Measurements from ENCODE around the gene PRR33. TPM values are rescaled to one million over a fixed set of nuclear protein-coding genes. Genes with fewer than 3 reads are reported as not detected.

PRR33 gene
- total RNA-seq, 1 experiment from 2014 or later, result not detected

- Histone ChIP-seq H3K4me3 (ENCODE audit: low read length) (no peak within 1 kb of the TSS), H3K9me3 (ENCODE audit: low read length) (no peaks in the 10 kb centered on the region), H3K9ac (ENCODE audit: low read length) (no peak within 1 kb of the TSS), H3K4me1 (ENCODE audit: low read length) (no peaks in the 10 kb centered on the region), H3K9me2 (replicated peaks; ENCODE audit: insufficient read depth, low read length) (no peaks in the 10 kb centered on the region), H3K79me2 (ENCODE audit: low read length) (no peaks in the 10 kb centered on the region), H3K36me3 (ENCODE audit: insufficient read depth, low read length) (no peaks in the 10 kb centered on the region), H2AFZ (ENCODE audit: low read length) (no peak within 1 kb of the TSS), H3K4me2 (ENCODE audit: low read depth, low read length, poor library complexity, severe bottlenecking) (no peak within 1 kb of the TSS), H3K27ac (ENCODE audit: low read length) (no peak within 1 kb of the TSS), H4K20me1 (ENCODE audit: insufficient read depth, low read depth, low read length) (no peaks in the 10 kb centered on the region), H3K27me3 (ENCODE audit: low read length) (no peaks in the 10 kb centered on the region)
- no peak for DNase-seq
Measured at GRCh38 chr11:1919391-1920127, 27.9 kb upstream of the PRR33 start, which contains the start of gene TNNT3. TSS of gene TNNT3 (plus strand) at chr11:1919703. CDS start at chr11:1922875, 3,172 bp downstream.

DNA sequence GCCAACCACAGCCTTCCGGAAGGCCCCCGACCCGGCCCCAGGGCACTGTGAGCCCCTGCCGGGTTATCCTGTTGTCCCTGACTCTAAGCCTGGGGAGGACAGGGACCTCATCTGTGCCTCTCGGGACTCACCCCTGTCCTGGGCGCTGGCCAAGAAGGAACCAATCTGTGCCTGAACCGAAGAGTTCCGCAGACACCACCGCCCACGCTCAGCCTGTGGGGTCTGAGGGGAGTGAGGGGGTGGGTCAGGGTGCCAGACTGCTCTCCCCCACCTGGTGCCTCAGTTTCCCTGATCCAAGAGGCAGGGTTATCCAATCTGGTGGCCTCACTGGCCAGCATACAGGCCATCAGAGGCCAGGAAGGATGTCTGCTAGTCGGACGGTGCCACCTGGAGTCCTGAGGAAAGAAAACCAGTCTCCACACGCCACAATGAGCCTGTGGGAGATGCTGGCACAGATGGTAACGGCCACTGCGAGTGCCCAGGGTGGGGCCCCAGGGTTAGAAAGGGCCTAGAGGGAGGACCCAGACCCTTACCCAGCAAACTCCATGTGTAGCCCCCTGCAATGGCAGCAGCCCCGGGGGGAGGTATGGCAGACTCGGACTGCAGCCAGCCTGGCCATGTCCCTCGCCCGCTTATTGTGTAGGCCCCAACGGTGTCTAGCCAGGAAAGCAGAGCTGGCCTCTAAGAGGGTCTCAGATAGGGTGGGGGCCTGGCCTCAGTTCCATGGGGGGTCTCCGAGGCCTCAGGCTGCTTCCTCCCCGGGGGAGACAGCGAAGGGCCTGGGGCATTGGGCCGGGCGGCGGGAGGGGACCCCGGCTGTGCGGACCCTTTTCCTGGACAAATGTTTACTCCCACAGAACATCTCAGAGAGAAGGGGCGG lies 27.0 kb upstream of the PRR33 start:
- DNase-seq, result no peak
- Histone ChIP-seq H3K9me2 (replicated peaks; ENCODE audit: insufficient read depth, low read length) (no peaks in the 10 kb centered on the region), H3K4me3 (ENCODE audit: low read length) (no peak overlapping the region), H3K36me3 (ENCODE audit: insufficient read depth, low read length) (no peaks in the 10 kb centered on the region), H3K9me3 (ENCODE audit: low read length) (no peaks in the 10 kb centered on the region), H3K9ac (ENCODE audit: low read length) (no peak overlapping the region), H2AFZ (ENCODE audit: low read length) (no peak overlapping the region), H3K27me3 (ENCODE audit: low read length) (no peaks in the 10 kb centered on the region), H4K20me1 (ENCODE audit: insufficient read depth, low read depth, low read length) (no peaks in the 10 kb centered on the region), H3K4me1 (ENCODE audit: low read length) (no peaks in the 10 kb centered on the region), H3K79me2 (ENCODE audit: low read length) (no peaks in the 10 kb centered on the region), H3K4me2 (ENCODE audit: low read depth, low read length, poor library complexity, severe bottlenecking) (no peak overlapping the region), H3K27ac (ENCODE audit: low read length) (no peak overlapping the region)

DNA sequence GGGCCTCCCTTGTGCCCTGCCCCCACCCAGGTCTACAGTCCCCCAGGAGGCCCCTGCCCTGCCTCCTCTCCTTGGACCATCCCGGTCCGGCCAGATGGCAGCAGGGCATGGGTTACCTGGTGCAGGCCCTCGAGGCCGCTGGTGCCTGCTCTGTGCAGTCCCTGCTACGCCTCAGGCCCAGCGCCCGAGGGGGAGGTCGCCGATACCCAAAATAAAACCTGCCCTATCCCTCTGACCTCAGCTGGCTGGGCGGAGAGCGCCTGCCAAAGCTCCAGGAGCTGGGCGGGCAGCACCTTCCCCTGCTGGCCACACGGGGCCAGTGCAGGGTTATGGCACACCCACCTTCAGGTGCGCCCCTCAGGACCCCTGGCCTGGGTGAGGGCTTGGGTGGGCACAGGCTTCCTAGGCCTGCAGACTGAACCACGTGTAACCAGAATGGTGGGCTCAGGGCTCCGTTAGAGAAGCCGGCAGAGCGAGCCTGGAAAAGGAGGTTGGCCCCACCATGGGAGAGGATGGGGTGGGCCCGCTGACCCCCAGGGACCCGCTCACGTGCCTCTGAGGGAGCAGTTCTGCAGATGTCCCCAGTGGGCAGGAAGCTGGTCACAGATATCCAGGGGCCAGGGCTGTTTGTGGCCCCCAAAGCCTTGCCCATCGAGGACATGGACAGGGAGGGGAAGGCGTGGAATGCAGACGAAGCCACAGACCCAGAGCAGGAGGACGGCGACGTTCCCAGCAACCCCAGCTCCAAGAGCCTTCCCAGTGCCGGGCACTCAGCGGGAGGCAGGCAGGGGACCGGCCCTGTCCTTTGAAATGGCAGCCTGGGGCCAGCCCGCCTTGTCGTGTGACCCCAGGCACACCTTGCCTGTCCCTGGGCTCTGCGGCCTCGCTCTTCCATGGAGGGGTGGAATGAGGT lies 26.1 kb upstream of the PRR33 start:
- no peak overlapping the region for H3K9ac ChIP-seq (ENCODE audit: low read length)
- H3K27me3 ChIP-seq (ENCODE audit: low read length), result no peaks in the 10 kb centered on the region
- no peak overlapping the region for H3K4me2 ChIP-seq (ENCODE audit: low read depth, low read length, poor library complexity, severe bottlenecking)
- no peak for DNase-seq
- H3K9me3 ChIP-seq (ENCODE audit: low read length), result no peaks in the 10 kb centered on the region
- H3K4me1 ChIP-seq (ENCODE audit: low read length), result no peaks in the 10 kb centered on the region
- H3K36me3 ChIP-seq (ENCODE audit: insufficient read depth, low read length), result no peaks in the 10 kb centered on the region
- H4K20me1 ChIP-seq (ENCODE audit: insufficient read depth, low read depth, low read length), result no peaks in the 10 kb centered on the region
- H3K4me3 ChIP-seq (ENCODE audit: low read length), result no peak overlapping the region
- no peak overlapping the region for H2AFZ ChIP-seq (ENCODE audit: low read length)
- H3K27ac ChIP-seq (ENCODE audit: low read length), result no peak overlapping the region
- no peaks in the 10 kb centered on the region for H3K79me2 ChIP-seq (ENCODE audit: low read length)
- no peaks in the 10 kb centered on the region for H3K9me2 ChIP-seq (replicated peaks; ENCODE audit: insufficient read depth, low read length)

DNA sequence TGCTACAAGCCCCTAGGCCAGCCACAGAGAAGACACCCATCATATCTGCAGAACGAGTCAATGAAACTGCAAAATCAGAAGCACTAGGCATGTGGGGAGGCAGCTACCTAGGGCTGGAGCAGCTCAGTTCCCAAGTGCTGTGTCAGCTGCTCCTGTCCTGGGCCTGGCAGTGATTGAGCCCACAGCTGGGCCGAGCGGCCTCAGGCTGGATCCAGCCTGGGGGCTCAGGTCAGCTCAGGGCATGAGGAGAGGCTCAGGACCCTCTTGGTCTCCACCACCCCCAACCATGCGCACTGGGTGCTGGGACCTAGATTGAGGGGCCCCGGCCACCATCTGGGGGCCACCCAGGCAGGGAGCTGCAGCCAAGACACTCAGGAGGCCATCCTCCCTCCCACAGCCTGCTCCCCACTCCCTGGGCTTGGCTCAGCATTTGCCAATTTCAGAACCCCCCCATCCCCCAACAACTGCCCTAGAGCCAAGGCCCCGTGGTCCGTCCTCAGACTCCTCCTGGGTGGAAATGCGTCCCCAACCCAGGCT lies 25.4 kb upstream of the PRR33 start:
- Histone ChIP-seq H3K9me3 (ENCODE audit: low read length) (no peaks in the 10 kb centered on the region), H4K20me1 (ENCODE audit: insufficient read depth, low read depth, low read length) (no peaks in the 10 kb centered on the region), H3K27ac (ENCODE audit: low read length) (no peak overlapping the region), H3K36me3 (ENCODE audit: insufficient read depth, low read length) (no peaks in the 10 kb centered on the region), H3K9ac (ENCODE audit: low read length) (no peak overlapping the region), H3K4me2 (ENCODE audit: low read depth, low read length, poor library complexity, severe bottlenecking) (no peak overlapping the region), H3K4me3 (ENCODE audit: low read length) (no peak overlapping the region), H2AFZ (ENCODE audit: low read length) (no peak overlapping the region), H3K79me2 (ENCODE audit: low read length) (no peaks in the 10 kb centered on the region), H3K9me2 (replicated peaks; ENCODE audit: insufficient read depth, low read length) (no peaks in the 10 kb centered on the region), H3K27me3 (ENCODE audit: low read length) (no peaks in the 10 kb centered on the region), H3K4me1 (ENCODE audit: low read length) (no peaks in the 10 kb centered on the region)
- DNase-seq, result no peak

DNA sequence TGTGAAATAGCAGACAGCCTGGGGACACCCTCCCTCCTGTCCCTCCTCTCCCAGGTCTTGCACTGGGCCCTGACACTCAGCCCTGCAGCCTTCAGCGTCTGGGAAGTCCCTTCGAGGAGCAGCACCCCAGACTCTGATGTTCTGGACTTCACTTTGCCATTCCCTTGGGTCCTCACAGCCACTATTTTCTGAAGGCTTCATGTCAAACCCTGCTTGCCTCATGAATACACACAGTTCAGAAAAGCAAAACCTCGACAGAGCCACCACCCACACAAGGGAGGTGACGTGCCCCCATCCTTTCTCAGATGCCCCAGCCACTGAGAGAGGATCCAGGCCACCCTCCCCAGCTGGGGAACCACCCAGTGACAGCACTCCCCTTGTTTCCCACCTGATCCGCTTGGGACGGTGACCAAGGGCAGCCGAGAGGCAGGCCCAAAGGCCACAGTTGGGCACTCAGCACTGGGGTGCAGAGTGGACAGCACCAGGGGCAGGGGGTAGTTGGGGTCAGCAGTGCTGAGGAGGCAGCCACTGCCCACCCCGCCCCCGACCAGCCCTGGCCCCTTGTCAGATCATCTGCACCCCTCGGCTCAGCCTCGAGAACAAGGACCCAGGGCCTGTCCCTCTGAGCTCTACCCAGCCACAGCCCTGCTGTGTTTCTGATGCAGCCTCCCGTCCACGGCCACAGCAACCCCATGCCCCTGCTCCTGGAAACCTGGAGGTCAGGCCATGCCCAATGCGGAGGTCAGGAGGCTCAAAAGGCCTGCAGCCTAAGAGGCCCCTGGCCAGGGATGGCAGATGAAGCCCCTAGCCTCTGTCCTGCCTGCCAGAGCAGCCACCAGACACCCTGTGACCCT lies 24.7 kb upstream of the PRR33 start:
- no peak for DNase-seq
- Histone ChIP-seq H4K20me1 (ENCODE audit: insufficient read depth, low read depth, low read length) (no peaks in the 10 kb centered on the region), H3K4me1 (ENCODE audit: low read length) (no peaks in the 10 kb centered on the region), H3K4me3 (ENCODE audit: low read length) (no peak overlapping the region), H3K27me3 (ENCODE audit: low read length) (no peaks in the 10 kb centered on the region), H3K9me2 (replicated peaks; ENCODE audit: insufficient read depth, low read length) (no peaks in the 10 kb centered on the region), H2AFZ (ENCODE audit: low read length) (no peak overlapping the region), H3K9ac (ENCODE audit: low read length) (no peak overlapping the region), H3K9me3 (ENCODE audit: low read length) (no peaks in the 10 kb centered on the region), H3K79me2 (ENCODE audit: low read length) (no peaks in the 10 kb centered on the region), H3K36me3 (ENCODE audit: insufficient read depth, low read length) (no peaks in the 10 kb centered on the region), H3K27ac (ENCODE audit: low read length) (no peak overlapping the region), H3K4me2 (ENCODE audit: low read depth, low read length, poor library complexity, severe bottlenecking) (no peak overlapping the region)

DNA sequence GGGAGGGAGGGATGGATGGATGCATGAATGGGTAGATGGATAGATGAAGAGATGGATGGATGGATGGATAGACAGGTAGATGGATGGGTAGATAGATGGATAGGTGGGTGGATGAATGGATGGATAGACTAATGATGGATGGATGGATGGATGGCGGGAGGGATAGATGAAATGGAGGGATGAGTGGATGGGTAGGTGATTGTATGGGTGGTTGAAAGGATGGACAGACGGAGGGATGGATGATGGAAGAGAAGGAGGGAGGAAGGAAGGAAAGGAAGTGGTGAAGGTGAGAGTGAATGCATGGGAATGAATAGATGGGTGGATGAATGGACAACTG lies 24.1 kb upstream of the PRR33 start:
- H3K27me3 ChIP-seq (ENCODE audit: low read length), result no peaks in the 10 kb centered on the region
- no peaks in the 10 kb centered on the region for H3K9me3 ChIP-seq (ENCODE audit: low read length)
- no peak overlapping the region for H3K9ac ChIP-seq (ENCODE audit: low read length)
- H3K36me3 ChIP-seq (ENCODE audit: insufficient read depth, low read length), result no peaks in the 10 kb centered on the region
- H2AFZ ChIP-seq (ENCODE audit: low read length), result no peak overlapping the region
- no peak for DNase-seq
- H3K79me2 ChIP-seq (ENCODE audit: low read length), result no peaks in the 10 kb centered on the region
- no peak overlapping the region for H3K4me3 ChIP-seq (ENCODE audit: low read length)
- no peak overlapping the region for H3K27ac ChIP-seq (ENCODE audit: low read length)
- H3K4me2 ChIP-seq (ENCODE audit: low read depth, low read length, poor library complexity, severe bottlenecking), result no peak overlapping the region
- no peaks in the 10 kb centered on the region for H3K4me1 ChIP-seq (ENCODE audit: low read length)
- H4K20me1 ChIP-seq (ENCODE audit: insufficient read depth, low read depth, low read length), result no peaks in the 10 kb centered on the region
- no peaks in the 10 kb centered on the region for H3K9me2 ChIP-seq (replicated peaks; ENCODE audit: insufficient read depth, low read length)

- Histone ChIP-seq H3K4me1 (ENCODE audit: low read length) (no peaks in the 10 kb centered on the region), H3K9me3 (ENCODE audit: low read length) (no peaks in the 10 kb centered on the region), H3K79me2 (ENCODE audit: low read length) (no peaks in the 10 kb centered on the region), H2AFZ (ENCODE audit: low read length) (no peak overlapping the region), H4K20me1 (ENCODE audit: insufficient read depth, low read depth, low read length) (no peaks in the 10 kb centered on the region), H3K27me3 (ENCODE audit: low read length) (no peaks in the 10 kb centered on the region), H3K9me2 (replicated peaks; ENCODE audit: insufficient read depth, low read length) (no peaks in the 10 kb centered on the region), H3K4me2 (ENCODE audit: low read depth, low read length, poor library complexity, severe bottlenecking) (no peak overlapping the region), H3K27ac (ENCODE audit: low read length) (no peak overlapping the region), H3K4me3 (ENCODE audit: low read length) (no peak overlapping the region), H3K9ac (ENCODE audit: low read length) (no peak overlapping the region), H3K36me3 (ENCODE audit: insufficient read depth, low read length) (no peaks in the 10 kb centered on the region)
- DNase-seq, result no peak
Measured at GRCh38 chr11:1913271-1914060, 21.8 kb upstream of the PRR33 start.

All from Karpas-422 (cell line).